IPS-18c (cell line): ENCODE measurements around the gene VKORC1L1.
"Not testable (repeated sequence)": the region's sequence is repeated elsewhere in the genome, so short reads cannot be mapped to it uniquely, and the experiment has no call there.

Experiments
- H3K4me3 ChIP-seq: 2 replicates; pipeline ENCODE4 v1.7.0; 2013; ENCODE audit warnings: low read depth, mild to moderate bottlenecking, low read length, moderate library complexity; ENCODE audit not compliant: insufficient read depth
- H3K9me3 ChIP-seq: one replicate; pipeline ENCODE4 v1.6.1; 2013; ENCODE audit warnings: mild to moderate bottlenecking, low read length, moderate library complexity; ENCODE audit not compliant: control insufficient read depth, insufficient read depth

Gene VKORC1L1

GRCh38 chr7:65875715-65876114 is 2.8 kb downstream of the VKORC1L1 start:
- H3K4me3 ChIP-seq, H3K9me3 ChIP-seq: not testable (repeated sequence)

DNA sequence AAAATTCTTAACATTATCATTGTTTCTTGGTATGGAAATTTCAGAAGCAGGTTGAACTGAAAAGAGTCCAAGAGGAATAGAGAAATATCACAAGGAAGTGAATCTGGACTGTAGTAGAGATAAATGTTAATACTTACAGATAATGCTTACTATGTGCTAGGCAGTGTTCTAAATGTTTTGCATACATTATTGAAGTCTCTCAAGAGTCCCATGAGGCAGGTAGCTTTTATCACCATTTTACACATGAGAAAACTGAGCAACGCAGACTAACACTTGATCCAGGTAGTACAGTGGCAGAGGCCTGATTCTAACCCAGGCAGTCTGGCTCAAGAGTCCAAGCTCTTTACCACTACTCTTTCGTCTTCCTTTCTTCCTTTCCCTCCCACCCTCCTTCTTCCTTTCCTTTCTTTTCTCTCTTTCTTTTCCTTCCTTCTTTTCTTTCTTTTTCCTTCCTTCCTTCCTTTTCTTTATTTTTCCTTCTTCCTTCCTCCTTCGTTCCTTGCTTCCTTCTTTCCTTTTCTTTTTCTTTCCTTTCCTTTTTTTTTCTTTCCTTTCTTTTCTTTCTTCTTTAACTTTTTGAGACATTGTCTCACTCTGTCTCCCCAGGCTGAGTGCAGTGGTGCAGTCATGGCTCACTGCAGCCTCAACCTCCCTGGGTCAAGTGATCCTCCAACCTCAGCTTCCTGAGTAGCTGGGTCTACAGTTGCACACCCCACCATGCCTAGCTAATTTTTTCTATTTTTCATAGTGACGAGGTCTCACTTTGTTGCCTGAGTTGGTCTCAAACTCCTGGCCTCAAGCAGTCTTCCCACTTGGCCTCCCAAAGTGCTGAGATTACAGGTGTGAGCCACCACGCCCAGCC is 6.6 kb downstream of the VKORC1L1 start:
- H3K9me3 ChIP-seq, H3K4me3 ChIP-seq: not testable (repeated sequence)

DNA sequence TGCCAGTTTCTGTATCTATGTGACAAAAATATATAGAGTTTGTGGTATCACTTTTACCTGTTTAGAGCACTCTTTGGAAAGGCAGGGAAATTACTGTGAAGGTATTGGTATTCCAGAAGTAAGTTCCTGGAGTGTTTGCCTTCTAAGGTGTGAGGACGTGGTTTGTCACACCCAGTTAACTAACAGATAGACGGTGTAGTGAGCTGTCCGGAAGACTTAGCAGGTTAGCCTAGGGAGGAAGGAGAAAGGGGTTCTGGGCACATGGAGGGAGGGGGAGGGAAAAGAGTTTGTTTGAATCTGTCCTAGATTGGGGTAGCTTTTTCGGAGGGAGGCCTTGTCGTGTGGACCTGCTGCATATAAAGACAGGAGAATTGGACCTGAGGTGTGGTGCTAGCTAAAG is 7.4 kb downstream of the VKORC1L1 start:
- H3K4me3 ChIP-seq, H3K9me3 ChIP-seq: not testable (repeated sequence)

GRCh38 chr7:65884983-65885382 is 12.1 kb downstream of the VKORC1L1 start:
- H3K9me3 ChIP-seq, H3K4me3 ChIP-seq: not testable (repeated sequence)

GRCh38 chr7:65885533-65885932 is 12.7 kb downstream of the VKORC1L1 start:
- not testable (repeated sequence) for H3K4me3 ChIP-seq, H3K9me3 ChIP-seq

DNA sequence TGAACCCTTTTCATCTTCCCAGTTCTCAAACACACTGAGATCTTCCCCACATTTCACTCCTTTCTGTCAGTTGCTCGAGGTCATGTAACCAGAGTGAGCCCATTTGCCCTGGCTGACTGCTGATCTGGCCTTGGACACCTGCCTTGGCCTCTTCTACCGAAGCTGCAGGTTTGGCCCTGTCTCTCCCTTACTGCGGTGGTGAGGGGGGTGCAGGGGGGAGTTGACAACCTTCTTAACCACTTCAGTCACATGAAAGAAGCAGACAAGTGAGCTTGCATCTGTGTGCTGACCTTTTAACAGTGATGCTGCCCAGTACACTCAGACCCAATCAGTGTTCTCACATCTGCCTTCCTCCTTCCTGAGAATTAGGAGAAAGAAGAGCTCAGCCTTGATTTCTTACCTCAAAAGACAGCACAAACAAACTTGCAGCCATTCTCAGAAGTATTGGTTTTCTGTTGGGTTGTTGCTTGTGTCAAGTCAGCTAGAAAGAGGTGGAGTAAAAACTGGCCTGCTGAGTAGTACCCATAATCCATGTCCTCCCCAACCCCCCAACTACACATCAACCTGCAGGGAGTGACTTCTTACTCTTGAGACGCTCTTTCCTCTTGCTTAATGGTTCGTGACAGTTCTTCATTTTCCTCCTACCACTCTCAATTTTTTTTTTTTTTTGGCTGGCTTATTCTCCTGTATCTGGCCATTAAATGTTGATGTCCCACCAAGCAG is 15.7 kb downstream of the VKORC1L1 start:
- H3K4me3 ChIP-seq, H3K9me3 ChIP-seq: not testable (repeated sequence)

GRCh38 chr7:65889722-65890121 is 16.8 kb downstream of the VKORC1L1 start:
- not testable (repeated sequence) for H3K9me3 ChIP-seq, H3K4me3 ChIP-seq

DNA sequence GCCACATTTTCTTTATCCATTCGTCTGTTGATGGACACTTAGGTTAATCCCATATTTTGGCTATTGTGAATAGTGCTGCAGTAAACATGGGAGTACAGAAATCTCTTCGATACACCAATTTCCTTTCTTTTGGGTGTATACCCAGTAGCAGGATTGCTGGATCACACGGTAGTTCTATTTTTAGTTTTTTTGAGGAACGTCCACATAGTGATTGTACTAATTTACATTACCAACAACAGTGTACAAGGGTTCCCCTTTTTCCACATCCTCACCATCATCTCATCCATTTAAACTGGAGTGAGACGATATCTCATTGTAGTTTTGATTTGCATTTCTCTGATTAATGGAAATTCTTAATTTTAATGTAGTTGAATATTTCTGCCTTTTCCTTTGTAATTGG is 19.3 kb downstream of the VKORC1L1 start:
- no peak overlapping the region for H3K4me3 ChIP-seq
- H3K9me3 ChIP-seq = no peaks in the 10 kb centered on the region

GRCh38 chr7:65892835-65893234 is 20.0 kb downstream of the VKORC1L1 start:
- Histone ChIP-seq H3K4me3 (no peak overlapping the region), H3K9me3 (no peaks in the 10 kb centered on the region)

DNA sequence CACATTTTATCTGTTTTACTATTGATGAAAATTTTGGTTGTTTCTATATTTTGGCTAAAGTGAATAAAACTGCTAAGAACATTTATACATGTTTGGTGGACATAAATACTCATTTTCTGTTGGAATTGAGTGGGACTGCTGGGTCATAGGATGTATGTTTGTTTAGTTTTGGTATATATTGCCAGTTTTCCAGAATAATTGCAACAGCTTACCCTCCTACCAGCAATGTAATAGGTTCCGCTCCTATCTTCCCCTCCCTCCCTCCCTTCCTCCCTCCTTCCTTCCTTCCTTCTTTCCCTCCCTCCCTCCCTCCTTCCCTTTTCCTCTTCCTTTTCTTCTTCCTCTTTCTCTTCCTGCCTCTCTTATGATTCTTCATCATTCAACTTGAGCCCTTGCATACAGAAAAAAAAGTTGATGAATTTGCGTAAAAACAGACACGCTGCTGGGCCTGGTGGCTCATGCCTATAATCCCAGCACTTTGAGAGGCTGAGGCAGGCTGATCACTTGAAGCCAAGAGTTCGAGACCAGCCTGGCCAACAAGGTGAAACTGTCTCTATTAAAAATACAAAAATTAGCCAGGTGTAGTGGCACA is 23.5 kb downstream of the VKORC1L1 start:
- H3K4me3 ChIP-seq = no peak overlapping the region
- no peaks in the 10 kb centered on the region for H3K9me3 ChIP-seq

GRCh38 chr7:65897289-65897688 is 24.4 kb downstream of the VKORC1L1 start:
- H3K9me3 ChIP-seq, H3K4me3 ChIP-seq: not testable (repeated sequence)

DNA sequence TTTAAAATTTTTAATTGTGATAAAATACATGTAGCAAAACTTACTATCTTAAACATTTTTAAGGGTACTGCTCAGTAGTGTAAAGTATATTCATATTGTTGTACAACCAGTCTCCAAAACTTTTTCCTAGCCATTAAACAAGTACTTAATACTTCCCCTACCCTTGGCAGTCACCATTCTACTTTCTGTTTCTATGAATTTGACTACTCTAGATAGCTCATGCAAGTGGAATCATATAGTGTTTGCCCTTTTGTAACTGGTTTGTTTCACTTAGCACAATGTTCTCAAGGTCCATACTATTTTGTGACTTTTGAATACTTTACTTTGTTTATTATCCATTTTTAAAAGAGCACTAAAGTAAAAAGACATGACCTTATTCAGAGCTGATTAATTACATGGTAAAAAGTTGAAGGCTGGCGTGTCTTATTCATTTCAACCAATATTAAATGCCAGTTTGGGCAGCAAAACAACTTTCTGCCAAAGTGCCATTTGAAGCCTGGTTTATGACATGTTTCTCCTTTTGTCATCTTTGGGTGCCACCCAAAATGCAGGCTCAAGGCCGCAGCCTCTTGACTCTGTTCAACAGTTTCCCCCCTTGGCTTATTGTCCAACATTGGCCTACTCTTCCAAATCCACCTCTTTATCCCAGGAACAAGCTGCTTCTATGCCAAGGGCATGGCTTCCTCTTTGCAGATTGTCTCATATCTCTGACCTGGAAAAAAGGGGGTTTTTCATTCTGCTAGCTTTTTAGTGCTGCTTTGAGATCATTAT is 26.0 kb downstream of the VKORC1L1 start:
- H3K9me3 ChIP-seq, H3K4me3 ChIP-seq: not testable (repeated sequence)

- no peak overlapping the region for H3K4me3 ChIP-seq
- H3K9me3 ChIP-seq = no peaks in the 10 kb centered on the region
Observed at GRCh38 chr7:65902306-65902705, 29.4 kb downstream of the VKORC1L1 start.

DNA sequence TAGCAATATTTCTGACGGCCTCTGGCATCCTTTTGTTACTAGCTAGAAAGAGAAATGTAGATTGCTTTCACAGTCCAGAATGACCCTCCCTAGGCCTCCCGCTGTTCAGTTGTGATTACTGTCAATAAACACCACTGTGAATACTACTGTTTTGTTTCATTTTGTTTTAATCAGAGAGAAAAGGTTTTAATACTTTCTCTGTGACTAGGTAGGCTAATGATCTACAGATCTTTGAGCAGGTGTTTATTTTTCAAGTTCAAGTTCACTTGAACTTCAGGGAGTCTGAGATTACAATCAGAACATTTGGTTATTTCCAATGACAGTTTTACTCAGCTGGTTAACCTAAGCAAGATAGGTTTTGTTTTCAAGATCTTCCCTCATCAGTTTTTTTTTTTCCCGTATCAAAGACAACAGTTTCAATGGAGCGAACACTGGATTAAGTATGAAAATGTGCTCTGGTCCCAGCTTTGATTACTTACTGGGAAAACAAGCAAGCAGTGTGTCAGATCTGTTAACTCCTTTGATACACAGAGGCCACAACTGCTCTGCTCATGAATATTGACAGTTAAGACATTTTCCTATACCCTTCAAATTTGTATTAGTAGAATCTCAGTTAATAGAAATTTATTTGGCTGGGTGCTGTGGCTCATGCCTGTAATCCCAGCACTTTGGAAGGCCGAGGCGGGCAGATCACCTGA is 34.8 kb downstream of the VKORC1L1 start:
- Histone ChIP-seq H3K9me3 (no peaks in the 10 kb centered on the region), H3K4me3 (no peak overlapping the region)

DNA sequence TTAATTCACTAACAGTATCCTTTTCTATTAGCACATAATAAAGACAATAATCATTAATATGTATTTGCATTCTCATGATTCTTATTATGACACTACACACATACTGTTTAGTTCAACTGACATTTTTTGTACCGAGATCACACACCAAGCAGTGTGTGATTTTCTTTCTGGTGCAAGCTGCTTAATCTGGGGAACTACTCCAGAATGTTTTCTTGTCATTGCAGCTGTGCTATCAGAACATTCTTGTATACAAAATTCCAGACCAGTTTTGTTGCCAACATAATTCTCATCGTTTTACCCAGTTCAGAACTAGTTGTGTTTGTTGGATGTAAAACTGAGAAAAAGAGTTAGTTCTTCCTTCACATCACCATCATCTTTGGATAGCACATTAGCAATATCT is 37.4 kb downstream of the VKORC1L1 start:
- Histone ChIP-seq H3K9me3 (no peaks in the 10 kb centered on the region), H3K4me3 (no peak overlapping the region)

- no peaks in the 10 kb centered on the region for H3K9me3 ChIP-seq
- H3K4me3 ChIP-seq = no peak overlapping the region
Observed at GRCh38 chr7:65912237-65912636, 39.4 kb downstream of the VKORC1L1 start.
